HG02798 (cell line): ENCODE results near the gene SPSB4.
"Not testable (repeated sequence)": the region's sequence is repeated elsewhere in the genome, so short reads cannot be mapped to it uniquely, and the experiment has no call there.

Experiments used
- ATAC-seq: cut with Tn5 transposase; IDR thresholded peaks from one replicate; pipeline ENCODE4 v1.9.1; 2021; ENCODE audit warnings: mild to moderate bottlenecking; ENCODE audit not compliant: unreplicated experiment, poor library complexity

SPSB4 gene

GRCh38 chr3:141112686-141113297 is 61.6 kb downstream of the SPSB4 start:
- no peak for ATAC-seq

GRCh38 chr3:141113680-141114079 is 62.5 kb downstream of the SPSB4 start:
- not testable (repeated sequence) for ATAC-seq

DNA sequence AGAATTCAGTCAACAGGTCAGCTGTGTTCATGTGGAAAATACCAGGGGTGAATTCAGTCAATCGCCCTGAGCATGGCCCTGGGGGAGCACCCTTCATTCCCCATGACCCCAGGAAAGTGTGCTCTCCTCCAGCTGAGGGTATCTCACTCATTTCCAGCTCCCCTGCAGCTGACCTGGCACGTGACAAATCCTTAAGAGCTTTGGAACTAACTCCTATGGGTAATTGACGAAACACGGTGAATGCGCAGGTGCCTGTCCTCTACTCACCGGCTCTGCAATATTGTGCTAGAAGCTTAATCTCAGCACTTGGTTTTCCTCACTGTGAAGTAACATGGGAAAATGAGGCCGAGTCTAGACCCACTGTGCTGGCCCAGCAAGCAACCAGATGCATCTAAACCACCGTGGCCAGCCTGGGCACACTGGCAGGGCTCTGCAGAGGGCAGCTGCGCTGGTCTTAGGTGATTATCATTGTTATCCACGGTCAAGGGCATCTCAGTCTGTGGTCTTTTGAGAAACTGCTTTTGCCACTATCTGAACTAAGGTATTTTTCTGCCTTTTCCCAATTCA is 63.1 kb downstream of the SPSB4 start:
- ATAC-seq, result no peak

DNA sequence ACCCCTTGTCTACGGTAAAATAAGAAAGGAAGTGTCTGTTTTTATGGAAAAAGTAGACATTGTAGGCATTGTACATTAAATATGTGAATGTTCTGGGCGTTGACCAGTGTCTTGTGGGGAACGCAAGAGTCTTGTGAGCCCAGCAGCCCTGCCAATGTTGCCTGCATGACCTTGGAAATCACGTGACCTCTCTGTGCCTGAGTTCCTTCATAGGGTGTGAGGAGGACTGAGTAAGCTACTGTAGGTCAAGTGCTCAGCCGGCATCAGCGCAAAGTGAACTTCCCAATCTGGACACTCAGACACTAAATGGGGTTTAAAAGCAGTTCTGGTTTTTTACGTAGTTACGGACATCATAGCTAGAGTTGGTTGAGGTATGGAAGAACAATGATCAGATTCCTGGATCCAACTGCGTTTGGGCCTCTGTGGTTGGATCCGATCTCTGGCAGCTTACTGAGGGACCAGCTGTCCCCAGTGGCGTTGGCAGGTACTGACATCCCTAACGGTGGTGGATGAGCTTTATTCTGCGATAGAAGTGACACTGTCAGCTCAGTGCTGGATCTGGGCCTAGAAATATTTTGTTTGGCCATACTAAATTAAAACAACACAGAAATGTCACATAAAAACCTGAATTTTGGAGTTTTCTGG is 63.8 kb downstream of the SPSB4 start:
- no peak for ATAC-seq

DNA sequence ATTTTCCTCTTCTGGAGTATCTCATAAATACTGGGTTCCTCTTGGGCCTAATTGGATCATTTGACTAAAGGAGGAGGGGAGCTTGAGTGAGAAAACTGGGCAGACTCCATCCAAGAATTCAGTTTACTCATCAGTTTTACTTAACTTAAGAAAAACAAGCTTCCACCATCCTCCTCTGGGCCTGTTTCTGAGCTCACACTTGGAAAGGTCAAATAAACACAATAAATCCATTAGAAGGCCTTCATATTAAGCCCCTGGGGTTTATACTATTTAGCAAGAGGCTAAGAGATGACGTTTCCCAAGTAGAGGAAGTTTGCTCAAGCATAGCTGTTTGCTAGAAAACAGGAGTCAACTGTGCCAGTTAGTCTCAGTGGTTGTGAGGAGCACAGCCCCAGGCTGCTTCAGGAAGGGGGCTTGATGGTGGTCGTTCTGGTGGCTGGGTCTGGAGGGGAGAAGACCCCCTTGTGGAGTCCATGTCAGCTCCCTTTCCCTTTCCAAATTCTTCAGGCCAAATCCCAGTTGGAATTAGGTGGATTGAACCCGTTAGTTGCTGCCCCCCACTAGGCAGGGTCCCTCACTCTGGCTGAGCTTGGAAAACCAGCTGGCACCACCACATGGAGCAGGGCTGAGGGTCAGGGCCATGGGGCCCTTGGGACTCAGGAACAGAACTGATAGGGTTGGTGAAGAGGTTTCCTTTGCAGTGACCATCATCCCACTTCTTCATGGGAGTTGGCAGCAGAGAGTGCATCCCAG is 64.8 kb downstream of the SPSB4 start:
- ATAC-seq, result no peak

DNA sequence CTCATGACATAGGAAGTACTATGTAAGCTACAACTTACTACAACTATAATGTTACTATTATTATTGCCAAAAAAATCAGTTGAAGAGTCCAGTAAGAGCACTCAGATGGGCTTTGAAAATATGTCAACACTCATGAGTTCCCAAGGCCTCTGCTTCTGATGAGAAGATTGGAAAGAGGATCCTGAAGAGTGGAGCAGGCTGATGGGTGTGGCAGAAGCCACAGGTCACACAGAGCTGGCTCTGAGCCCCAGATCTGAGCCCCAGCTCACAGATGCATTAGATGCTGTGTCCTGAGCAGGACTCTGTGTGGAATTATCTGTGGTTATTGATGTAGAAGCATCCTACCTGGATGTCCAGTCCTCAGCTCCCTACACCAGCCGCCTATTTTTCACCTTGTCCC is 65.6 kb downstream of the SPSB4 start:
- ATAC-seq, result no peak

- ATAC-seq, result not testable (repeated sequence)
These were observed 66.8 kb downstream of the SPSB4 start for GRCh38 chr3:141117982-141118381.

- ATAC-seq, result no peak
These were observed 71.4 kb downstream of the SPSB4 start for GRCh38 chr3:141122455-141123030.

DNA sequence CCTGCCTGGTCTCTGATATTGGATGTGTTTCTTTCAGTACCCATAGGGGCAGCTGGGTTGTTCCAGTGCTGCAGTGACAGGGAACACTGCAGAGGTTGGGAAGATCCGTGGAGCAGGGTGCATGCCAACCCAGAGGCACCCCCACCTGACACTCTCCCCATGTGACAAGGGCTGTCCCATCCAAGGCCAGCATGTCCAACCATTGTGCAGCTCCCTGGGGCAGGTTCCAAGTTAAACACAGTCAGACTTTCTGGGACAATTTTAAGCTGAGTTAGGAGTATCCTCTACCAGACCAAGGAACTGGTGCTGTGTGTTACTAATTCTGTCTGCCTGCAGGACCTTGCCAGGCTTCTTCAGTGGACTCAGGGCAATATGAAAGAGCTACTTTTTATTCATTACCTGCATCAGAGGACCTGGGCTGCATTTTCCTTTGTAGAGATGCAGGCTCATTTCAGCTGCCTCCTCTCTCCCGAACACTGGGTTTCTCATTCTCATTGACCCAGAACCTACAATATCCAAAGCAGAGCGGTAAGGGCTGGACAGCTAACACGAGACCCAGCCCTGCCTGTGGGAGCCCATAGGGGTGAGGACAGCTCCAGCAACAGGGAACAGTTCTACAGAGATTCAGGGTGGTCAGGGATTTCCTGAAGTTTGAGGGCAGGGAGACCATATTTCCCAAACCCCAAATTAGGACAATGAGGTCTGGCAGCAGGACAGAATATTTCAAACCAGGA is 72.7 kb downstream of the SPSB4 start:
- ATAC-seq, result no peak

DNA sequence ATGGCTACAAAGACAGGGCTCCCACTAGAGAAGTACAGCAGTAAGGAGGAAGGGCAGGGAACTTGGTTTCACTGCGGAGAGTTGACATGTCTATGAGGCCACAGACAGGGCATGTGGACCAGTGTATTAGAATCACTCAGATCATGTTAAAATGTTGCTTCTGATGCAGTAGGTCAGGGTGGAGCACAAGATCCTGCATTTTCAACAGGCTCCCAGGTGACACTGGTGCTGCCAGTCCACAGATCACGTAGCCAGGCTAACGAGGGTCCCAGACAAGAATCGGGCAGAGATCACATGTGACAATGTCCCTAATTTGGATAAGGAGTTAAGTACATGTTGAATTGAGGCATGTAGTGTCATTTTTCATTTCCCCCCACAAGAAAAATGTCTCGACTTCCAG is 73.6 kb downstream of the SPSB4 start:
- no peak for ATAC-seq

DNA sequence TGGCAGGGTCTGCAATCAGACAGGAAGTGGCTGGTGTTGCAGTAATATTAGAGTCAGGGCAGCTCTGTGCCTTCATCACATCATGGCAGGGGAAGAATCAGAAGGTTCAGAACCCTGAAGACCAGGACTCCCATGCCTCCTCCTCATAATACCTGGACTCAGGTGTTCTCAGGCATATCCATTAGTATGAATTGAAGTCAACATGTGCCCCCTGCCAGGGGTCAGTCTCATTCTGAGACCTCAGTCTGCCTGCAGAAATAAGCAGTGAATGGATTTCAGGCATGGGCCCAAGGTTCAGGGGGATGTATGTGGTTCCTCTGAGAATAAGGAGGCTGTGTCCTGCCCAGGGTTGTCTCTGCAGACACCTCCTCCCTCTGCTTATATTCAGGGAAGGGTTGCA is 74.2 kb downstream of the SPSB4 start:
- ATAC-seq, result no peak

DNA sequence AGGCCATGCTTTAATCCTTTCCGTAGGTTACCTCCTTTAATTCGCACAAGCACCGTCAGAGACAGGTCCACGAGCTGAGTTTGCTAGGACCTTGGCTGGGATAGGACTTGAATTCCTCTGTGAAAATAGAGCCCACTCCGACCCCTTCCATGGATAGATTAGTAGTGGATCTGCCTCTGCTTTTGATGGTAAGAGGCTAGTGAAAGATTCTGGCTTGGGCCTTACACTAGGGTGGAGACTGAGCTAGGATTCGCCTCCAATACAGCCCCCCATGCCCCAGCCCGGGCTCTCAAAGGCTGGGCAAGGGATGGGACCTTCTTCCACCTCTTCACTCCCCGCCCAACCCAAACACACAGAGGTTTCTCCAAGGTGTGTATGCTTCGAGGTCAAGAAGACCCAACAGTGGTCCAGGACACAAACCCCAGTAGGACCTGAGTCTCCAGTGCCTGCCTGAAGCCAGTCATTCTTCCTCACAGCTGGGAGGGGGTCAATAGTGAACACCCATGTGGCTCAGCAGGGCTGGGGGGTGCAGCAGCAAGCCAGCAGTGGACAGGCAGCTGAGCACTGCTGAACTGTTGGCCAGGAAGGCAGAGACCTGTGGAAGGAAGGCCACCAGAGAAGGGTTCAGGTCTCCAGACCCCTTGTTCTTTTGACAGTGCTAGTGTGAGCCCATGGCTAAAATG is 75.7 kb downstream of the SPSB4 start:
- ATAC-seq, result no peak

- ATAC-seq, result no peak
These were observed 76.4 kb downstream of the SPSB4 start for GRCh38 chr3:141127344-141128125.

DNA sequence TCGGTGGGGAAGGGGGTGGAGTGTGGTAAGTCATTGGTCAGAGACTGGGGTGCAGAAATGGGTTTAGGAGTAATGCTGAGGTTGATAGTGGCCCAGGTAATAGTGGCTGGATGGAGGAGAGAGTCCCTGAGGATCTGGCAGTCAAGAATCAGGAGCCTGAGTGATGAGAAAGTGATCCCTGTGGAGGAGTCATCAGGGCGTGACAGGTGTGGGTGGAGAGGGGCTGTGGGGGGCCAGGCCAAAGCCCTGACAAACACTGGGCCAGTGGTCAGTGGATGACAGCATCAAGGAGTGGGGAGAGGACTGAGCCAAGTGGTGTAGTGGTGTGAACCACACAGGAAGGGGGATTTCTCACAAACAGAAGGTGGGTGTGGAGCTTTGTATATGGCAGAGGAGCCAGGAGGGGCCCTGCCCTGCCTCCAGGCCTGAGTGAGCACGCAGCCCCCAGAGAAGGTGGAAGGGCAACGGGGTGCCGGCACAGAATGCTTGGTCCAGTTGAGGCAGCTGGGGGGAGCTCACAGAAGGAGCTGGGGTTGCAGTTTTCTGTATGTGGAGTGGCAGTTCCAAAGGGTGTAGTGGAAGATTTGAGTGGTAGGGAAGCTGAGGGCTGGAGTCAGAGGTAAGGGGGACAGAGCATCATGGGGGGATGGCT is 77.1 kb downstream of the SPSB4 start:
- ATAC-seq, result no peak

DNA sequence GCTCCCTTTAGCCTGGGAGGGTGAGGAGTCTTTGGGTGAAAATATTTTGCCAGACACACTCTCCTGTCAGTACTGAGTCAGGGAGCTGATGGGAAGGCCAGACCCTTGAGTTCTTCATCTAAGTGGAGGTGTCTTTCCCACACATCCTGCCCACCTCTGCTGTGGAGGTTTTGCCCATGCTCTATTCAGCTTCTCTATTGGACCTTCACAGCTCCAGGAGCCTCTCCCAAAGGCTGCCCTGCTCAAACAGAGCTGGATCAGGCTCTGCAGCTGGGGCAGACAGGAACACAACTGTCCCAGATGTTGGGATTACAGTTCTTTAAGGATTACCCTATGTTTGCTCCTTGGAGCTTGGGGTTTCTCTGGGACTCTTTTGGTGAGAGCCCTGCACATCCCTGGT is 77.9 kb downstream of the SPSB4 start:
- ATAC-seq, result no peak

- no peak for ATAC-seq
These were observed 78.4 kb downstream of the SPSB4 start for GRCh38 chr3:141129541-141130011.

GRCh38 chr3:141143517-141143916 is 92.4 kb downstream of the SPSB4 start:
- ATAC-seq, result no peak

- ATAC-seq, result no peak
These were observed 95.9 kb downstream of the SPSB4 start for GRCh38 chr3:141146979-141147470.
